Cardiac muscle cell (in vitro differentiated cells and primary cell): ENCODE results near the gene CDC14A. TPM values are rescaled to one million over a fixed set of nuclear protein-coding genes. Genes with fewer than 3 reads are reported as not detected.
"Not testable (repeated sequence)": the region's sequence is repeated elsewhere in the genome, so short reads cannot be mapped to it uniquely, and the experiment has no call there.

Experiments
- DNase-seq, 2 donors: peaks; one replicate each; pipeline versions ENCODE4 v3.0.0 to v3.0.0-alpha.2; 2010 to 2017; ENCODE audit warnings: low read depth in 1 of 2, low spot score in 1 of 2
- H3K27ac ChIP-seq: fragments of 200-600 bp; sonication (generic); 2 replicates; pipeline ENCODE4 v1.5.1; 2016
- H3K27me3 ChIP-seq: fragments of 200-600 bp; sonication (generic); 2 replicates; pipeline ENCODE4 v1.6.0; 2016; ENCODE audit warnings: control low read depth
- H3K36me3 ChIP-seq: fragments of 200-600 bp; sonication (generic); 2 replicates; pipeline ENCODE4 v1.5.1; 2016; ENCODE audit warnings: control low read depth
- H3K4me1 ChIP-seq: fragments of 200-600 bp; sonication (generic); 2 replicates; pipeline ENCODE4 v1.8.1; 2017; ENCODE audit warnings: low read depth, mild to moderate bottlenecking, mixed run types
- H3K4me3 ChIP-seq: fragments of 200-600 bp; sonication (generic); 2 replicates; pipeline ENCODE4 v1.5.1; 2016; ENCODE audit warnings: mild to moderate bottlenecking
- H3K9me3 ChIP-seq: fragments of 200-600 bp; sonication (generic); 2 replicates; pipeline ENCODE4 v1.5.1; 2017; ENCODE audit warnings: low read depth, mild to moderate bottlenecking, control low read depth
- polyA plus RNA-seq: library from polyadenylated mRNA; unstranded; fragments of >200 nt; fragmentation: Nextera tagmentation; extraction: Ambion mirVana; gene quantifications from 2 replicates; pipeline ENCODE4 v1.2.1, GENCODE V29; 2016
- total RNA-seq: library from RNA; depleted of rRNA; stranded (reverse); fragments of >200 nt; gene quantifications from 2 replicates; pipeline ENCODE4 v1.2.3, GENCODE V29; 2016
- TF ChIP-seq, protein P1 (sequence below): IDR thresholded peaks from 2 replicates; pipeline ENCODE4 v1.5.1; 2012; ENCODE audit warnings: low read depth, mild to moderate bottlenecking, low read length

The CDC14A gene
- total and polyA plus RNA-seq, 2 experiments from 2014 or later: 9.6 to 16.9 TPM

DNA sequence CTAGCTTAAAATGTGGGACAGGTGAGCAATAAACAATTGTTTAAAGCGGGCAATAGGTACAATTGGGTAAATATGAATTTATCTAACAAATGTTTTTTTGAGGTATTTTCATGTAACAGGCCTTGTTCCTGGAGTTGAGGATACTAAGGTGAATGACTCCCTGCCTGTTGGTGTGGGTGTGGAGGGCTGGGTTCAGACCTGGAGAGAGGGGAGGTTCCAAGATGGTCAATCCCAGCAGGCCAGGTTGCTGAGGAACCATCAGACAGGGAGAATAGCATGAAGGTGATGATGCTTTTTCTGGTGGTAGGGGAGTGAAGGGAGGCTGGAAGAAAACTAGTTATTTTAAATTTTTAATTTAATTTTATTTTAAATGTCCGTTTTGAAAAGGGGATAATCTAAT is 46.3 kb downstream of the CDC14A start:
- TF ChIP-seq, protein P1, sequence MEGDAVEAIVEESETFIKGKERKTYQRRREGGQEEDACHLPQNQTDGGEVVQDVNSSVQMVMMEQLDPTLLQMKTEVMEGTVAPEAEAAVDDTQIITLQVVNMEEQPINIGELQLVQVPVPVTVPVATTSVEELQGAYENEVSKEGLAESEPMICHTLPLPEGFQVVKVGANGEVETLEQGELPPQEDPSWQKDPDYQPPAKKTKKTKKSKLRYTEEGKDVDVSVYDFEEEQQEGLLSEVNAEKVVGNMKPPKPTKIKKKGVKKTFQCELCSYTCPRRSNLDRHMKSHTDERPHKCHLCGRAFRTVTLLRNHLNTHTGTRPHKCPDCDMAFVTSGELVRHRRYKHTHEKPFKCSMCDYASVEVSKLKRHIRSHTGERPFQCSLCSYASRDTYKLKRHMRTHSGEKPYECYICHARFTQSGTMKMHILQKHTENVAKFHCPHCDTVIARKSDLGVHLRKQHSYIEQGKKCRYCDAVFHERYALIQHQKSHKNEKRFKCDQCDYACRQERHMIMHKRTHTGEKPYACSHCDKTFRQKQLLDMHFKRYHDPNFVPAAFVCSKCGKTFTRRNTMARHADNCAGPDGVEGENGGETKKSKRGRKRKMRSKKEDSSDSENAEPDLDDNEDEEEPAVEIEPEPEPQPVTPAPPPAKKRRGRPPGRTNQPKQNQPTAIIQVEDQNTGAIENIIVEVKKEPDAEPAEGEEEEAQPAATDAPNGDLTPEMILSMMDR: no peak
- no peak for DNase-seq
- H3K27me3 ChIP-seq: no peaks in the 10 kb centered on the region
- H3K9me3 ChIP-seq: no peaks in the 10 kb centered on the region
- no peaks in the 10 kb centered on the region for H3K36me3 ChIP-seq
- peaks cover 6% of the 10 kb centered on the region for H3K4me1 ChIP-seq
- no peak overlapping the region for H3K4me3 ChIP-seq
- no peak overlapping the region for H3K27ac ChIP-seq

- no peak overlapping the region for H3K4me3 ChIP-seq
- H3K27ac ChIP-seq: no peak overlapping the region
- DNase-seq: peak in 1 of 2 donors; percentile 36
- H3K4me1 ChIP-seq: peaks cover 6% of the 10 kb centered on the region
- H3K9me3 ChIP-seq: no peaks in the 10 kb centered on the region
- H3K27me3 ChIP-seq: no peaks in the 10 kb centered on the region
- TF ChIP-seq, protein P1: no peak
- no peaks in the 10 kb centered on the region for H3K36me3 ChIP-seq
Measured at GRCh38 chr1:100400404-100400803, 48.1 kb downstream of the CDC14A start.

GRCh38 chr1:100404821-100405220 is 52.5 kb downstream of the CDC14A start:
- Histone ChIP-seq H3K27ac (no peak overlapping the region), H3K4me1 (peaks cover 6% of the 10 kb centered on the region), H3K36me3 (no peaks in the 10 kb centered on the region), H3K4me3 (no peak overlapping the region), H3K27me3 (no peaks in the 10 kb centered on the region), H3K9me3 (no peaks in the 10 kb centered on the region)
- TF ChIP-seq, protein P1: no peak
- DNase-seq: no peak

DNA sequence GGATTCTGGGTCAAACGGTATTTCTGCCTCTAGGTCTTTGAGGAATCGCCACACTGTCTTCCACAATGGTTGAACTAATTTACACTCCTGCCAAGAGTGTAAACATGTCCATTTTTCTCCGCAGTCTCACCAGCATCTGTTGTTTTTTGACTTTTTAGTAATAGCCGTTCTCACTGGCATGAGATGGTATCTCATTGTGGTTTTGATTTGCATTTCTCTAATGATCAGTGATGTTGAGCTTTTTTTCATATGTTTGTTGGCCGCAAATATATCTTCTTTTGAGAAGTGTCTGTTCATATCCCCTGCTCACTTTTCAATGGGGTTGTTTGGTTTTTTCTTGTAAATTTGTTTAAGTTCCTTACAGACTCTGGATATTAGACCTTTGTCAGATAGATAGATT is 53.6 kb downstream of the CDC14A start:
- not testable (repeated sequence) for H3K27ac ChIP-seq, H3K9me3 ChIP-seq, H3K4me1 ChIP-seq, H3K4me3 ChIP-seq, DNase-seq, H3K36me3 ChIP-seq, H3K27me3 ChIP-seq

- H3K4me3 ChIP-seq, H3K36me3 ChIP-seq, H3K27ac ChIP-seq, DNase-seq, H3K4me1 ChIP-seq, H3K9me3 ChIP-seq, H3K27me3 ChIP-seq: not testable (repeated sequence)
Measured at GRCh38 chr1:100407390-100407789, 55.1 kb downstream of the CDC14A start.

- Histone ChIP-seq H3K4me3 (no peak overlapping the region), H3K27ac (no peak overlapping the region), H3K27me3 (no peaks in the 10 kb centered on the region), H3K4me1 (no peaks in the 10 kb centered on the region), H3K9me3 (no peaks in the 10 kb centered on the region), H3K36me3 (no peaks in the 10 kb centered on the region)
- TF ChIP-seq, protein P1: no peak
- DNase-seq: no peak
Measured at GRCh38 chr1:100411019-100411418, 58.7 kb downstream of the CDC14A start.

DNA sequence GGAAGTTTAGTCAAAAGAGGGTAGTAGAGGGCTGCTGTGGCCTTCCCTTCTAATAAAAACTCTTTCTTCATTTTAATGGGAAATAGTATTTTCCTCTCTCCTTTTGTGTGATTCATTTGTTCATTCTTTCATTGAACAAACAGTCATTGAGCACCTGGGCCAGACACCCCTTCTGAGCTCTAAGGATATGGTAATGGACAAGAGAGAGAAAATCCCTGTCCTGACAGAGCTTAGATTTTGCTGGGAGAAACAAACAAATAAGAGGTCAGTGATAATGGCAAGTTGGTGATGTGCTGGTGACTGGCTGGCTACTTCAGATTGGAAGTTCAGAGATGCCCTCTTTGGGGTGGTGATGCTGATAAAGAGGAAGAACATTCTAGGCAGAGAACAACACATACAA is 59.3 kb downstream of the CDC14A start:
- Histone ChIP-seq H3K36me3 (no peaks in the 10 kb centered on the region), H3K4me1 (no peaks in the 10 kb centered on the region), H3K9me3 (no peaks in the 10 kb centered on the region), H3K4me3 (no peak overlapping the region), H3K27ac (no peak overlapping the region), H3K27me3 (no peaks in the 10 kb centered on the region)
- no peak for DNase-seq
- TF ChIP-seq, protein P1: no peak
